HG03469 (cell line): ENCODE data around the gene PRELID2.
"Not testable (repeated sequence)": the region's sequence is repeated elsewhere in the genome, so short reads cannot be mapped to it uniquely, and the experiment has no call there.

Experiments used
- ATAC-seq: cut with Tn5 transposase; IDR thresholded peaks from one replicate; pipeline ENCODE4 v1.9.1; 2021; ENCODE audit warnings: mild to moderate bottlenecking, moderate library complexity, moderate number of reproducible peaks; ENCODE audit not compliant: unreplicated experiment

PRELID2 gene

GRCh38 chr5:145840458-145841132, 5.5 kb upstream of the PRELID2 start:
- no peak for ATAC-seq

GRCh38 chr5:145838276-145838675, 3.1 kb upstream of the PRELID2 start:
- no peak for ATAC-seq

- not testable (repeated sequence) for ATAC-seq
Measured at GRCh38 chr5:145836241-145836640, 1.1 kb upstream of the PRELID2 start.

GRCh38 chr5:145835848-145836239, 702 bp upstream of the PRELID2 start:
- no peak for ATAC-seq

GRCh38 chr5:145834554-145834916, 607 bp downstream of the PRELID2 start:
- no peak for ATAC-seq

GRCh38 chr5:145833631-145834200, 1.4 kb downstream of the PRELID2 start:
- ATAC-seq, result no peak

- no peak for ATAC-seq
Measured at GRCh38 chr5:145830594-145830993, 4.5 kb downstream of the PRELID2 start.

- no peak for ATAC-seq
Measured at GRCh38 chr5:145829708-145830361, 5.3 kb downstream of the PRELID2 start.

GRCh38 chr5:145826895-145827674, 8.1 kb downstream of the PRELID2 start:
- ATAC-seq, result no peak

GRCh38 chr5:145825751-145826180, 9.4 kb downstream of the PRELID2 start:
- ATAC-seq, result peak; percentile 64

GRCh38 chr5:145824040-145824439, 11.1 kb downstream of the PRELID2 start:
- no peak for ATAC-seq

- ATAC-seq, result no peak
Measured at GRCh38 chr5:145818604-145819003, 16.5 kb downstream of the PRELID2 start.

- ATAC-seq, result no peak
Measured at GRCh38 chr5:145812877-145813276, 22.3 kb downstream of the PRELID2 start.

GRCh38 chr5:145811834-145812625, 23.1 kb downstream of the PRELID2 start:
- no peak for ATAC-seq

GRCh38 chr5:145806923-145807322, 28.2 kb downstream of the PRELID2 start:
- ATAC-seq, result no peak

GRCh38 chr5:145805819-145806218, 29.3 kb downstream of the PRELID2 start:
- ATAC-seq, result no peak

GRCh38 chr5:145804701-145805100, 30.4 kb downstream of the PRELID2 start:
- no peak for ATAC-seq

GRCh38 chr5:145803112-145804004, 31.8 kb downstream of the PRELID2 start:
- ATAC-seq, result no peak

- ATAC-seq, result no peak
Measured at GRCh38 chr5:145801195-145801594, 33.9 kb downstream of the PRELID2 start.

GRCh38 chr5:145800181-145800580, 35.0 kb downstream of the PRELID2 start:
- ATAC-seq, result no peak
